ENCODE results near the gene TTC33.

DNA sequence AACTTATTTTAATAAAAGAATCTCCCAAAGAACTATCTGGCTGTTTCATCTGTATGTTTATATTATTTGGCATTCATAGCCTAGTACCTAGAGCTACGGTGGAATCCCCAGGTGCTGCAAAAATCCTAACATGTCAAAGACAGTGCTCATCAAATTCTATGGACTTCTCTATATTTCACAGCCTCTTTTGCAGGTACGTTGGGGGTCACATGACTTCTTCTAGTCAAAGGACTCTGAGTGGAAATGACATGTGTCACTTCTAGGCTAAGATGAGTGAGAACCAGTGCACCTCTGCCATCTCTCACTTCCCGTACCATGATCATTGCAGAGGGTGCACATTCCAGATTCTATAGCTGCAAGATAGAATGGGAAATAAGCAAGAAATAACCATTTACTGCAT is 148.6 kb downstream of the TTC33 start:
- TF ChIP-seq TAF1 (IDR thresholded peaks at IDR 0.05; ENCODE audit: borderline replicate concordance, insufficient read depth, low read length): no peak
- no peak for TF ChIP-seq POLR2AphosphoS5 (IDR thresholded peaks at IDR 0.05; ENCODE audit: low read depth, low read length)
- TF ChIP-seq, protein P1, sequence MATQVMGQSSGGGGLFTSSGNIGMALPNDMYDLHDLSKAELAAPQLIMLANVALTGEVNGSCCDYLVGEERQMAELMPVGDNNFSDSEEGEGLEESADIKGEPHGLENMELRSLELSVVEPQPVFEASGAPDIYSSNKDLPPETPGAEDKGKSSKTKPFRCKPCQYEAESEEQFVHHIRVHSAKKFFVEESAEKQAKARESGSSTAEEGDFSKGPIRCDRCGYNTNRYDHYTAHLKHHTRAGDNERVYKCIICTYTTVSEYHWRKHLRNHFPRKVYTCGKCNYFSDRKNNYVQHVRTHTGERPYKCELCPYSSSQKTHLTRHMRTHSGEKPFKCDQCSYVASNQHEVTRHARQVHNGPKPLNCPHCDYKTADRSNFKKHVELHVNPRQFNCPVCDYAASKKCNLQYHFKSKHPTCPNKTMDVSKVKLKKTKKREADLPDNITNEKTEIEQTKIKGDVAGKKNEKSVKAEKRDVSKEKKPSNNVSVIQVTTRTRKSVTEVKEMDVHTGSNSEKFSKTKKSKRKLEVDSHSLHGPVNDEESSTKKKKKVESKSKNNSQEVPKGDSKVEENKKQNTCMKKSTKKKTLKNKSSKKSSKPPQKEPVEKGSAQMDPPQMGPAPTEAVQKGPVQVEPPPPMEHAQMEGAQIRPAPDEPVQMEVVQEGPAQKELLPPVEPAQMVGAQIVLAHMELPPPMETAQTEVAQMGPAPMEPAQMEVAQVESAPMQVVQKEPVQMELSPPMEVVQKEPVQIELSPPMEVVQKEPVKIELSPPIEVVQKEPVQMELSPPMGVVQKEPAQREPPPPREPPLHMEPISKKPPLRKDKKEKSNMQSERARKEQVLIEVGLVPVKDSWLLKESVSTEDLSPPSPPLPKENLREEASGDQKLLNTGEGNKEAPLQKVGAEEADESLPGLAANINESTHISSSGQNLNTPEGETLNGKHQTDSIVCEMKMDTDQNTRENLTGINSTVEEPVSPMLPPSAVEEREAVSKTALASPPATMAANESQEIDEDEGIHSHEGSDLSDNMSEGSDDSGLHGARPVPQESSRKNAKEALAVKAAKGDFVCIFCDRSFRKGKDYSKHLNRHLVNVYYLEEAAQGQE (IDR thresholded peaks at IDR 0.05; ENCODE audit: insufficient read depth in 1 of 2, low read depth in 2 of 2, low read length in 2 of 2): no peak
- no peak for TF ChIP-seq SIN3A (IDR thresholded peaks at IDR 0.05; ENCODE audit: borderline replicate concordance, insufficient read depth, low read length)
